Caco-2 (cell line): ENCODE data around the gene HP. TPM values are rescaled to one million over a fixed set of nuclear protein-coding genes. Genes with fewer than 3 reads are reported as not detected.

ENCODE experiments used
- BruUV-seq: library from RNA; stranded (reverse); fragments of 400-500 nt; replicated peaks from 2 replicates; lab custom pipeline; 2021; lab: Mats Ljungman, UMichigan
- CTCF ChIA-PET: fragments of 300-600 bp; sonication (Branson Sonifier 250); formaldehyde crosslinking; loops from one replicate; lab custom pipeline; 2022; ENCODE audit warnings: antibody characterized with exemption; lab: Charles Lee
- POLR2A ChIA-PET: fragments of 300-600 bp; sonication (Branson Sonifier 250); formaldehyde crosslinking; loops from one replicate; lab custom pipeline; 2022; ENCODE audit warnings: antibody characterized with exemption; lab: Charles Lee
- DNase-seq, 2 experiments: peaks; one replicate each; pipeline versions ENCODE4 v3.0.0 to v3.0.0-alpha.2; 2020 to 2022
- H3K27me3 ChIP-seq: replicated peaks from 2 replicates; pipeline ENCODE4 v1.6.0; 2011; ENCODE audit warnings: low read length; ENCODE audit not compliant: control insufficient read depth, insufficient read depth
- H3K36me3 ChIP-seq: 2 replicates; pipeline ENCODE4 v1.5.1; 2011; ENCODE audit warnings: low read length; ENCODE audit not compliant: control insufficient read depth, insufficient read depth
- H3K4me1 ChIP-seq: fragments of 250-450 bp; sonication (Bioruptor Pico); 2 replicates; pipeline ENCODE4 v1.5.1; 2020; ENCODE audit warnings: mild to moderate bottlenecking
- H3K4me3 ChIP-seq: 2 replicates; pipeline ENCODE4 v1.5.1; 2011; ENCODE audit warnings: low read depth, mild to moderate bottlenecking, control low read depth, low read length
- H3K9me3 ChIP-seq: fragments of 250-450 bp; sonication (Bioruptor Pico); 2 replicates; pipeline ENCODE4 v1.5.1; 2020; ENCODE audit warnings: mild to moderate bottlenecking, moderate library complexity
- H3K27ac Mint-ChIP-seq: one replicate; pipeline ENCODE4 v1.8.0; 2022; ENCODE audit warnings: mixed read lengths; ENCODE audit not compliant: unreplicated experiment
- H3K27me3 Mint-ChIP-seq: one replicate; pipeline ENCODE4 v1.8.0; 2022; ENCODE audit warnings: mixed read lengths; ENCODE audit not compliant: insufficient read depth, unreplicated experiment
- H3K36me3 Mint-ChIP-seq: one replicate; pipeline ENCODE4 v1.8.0; 2022; ENCODE audit warnings: mild to moderate bottlenecking, mixed read lengths; ENCODE audit not compliant: insufficient read depth, unreplicated experiment
- H3K4me1 Mint-ChIP-seq: one replicate; pipeline ENCODE4 v1.8.0; 2022; ENCODE audit warnings: low read depth, mixed read lengths; ENCODE audit not compliant: unreplicated experiment
- H3K4me3 Mint-ChIP-seq: one replicate; pipeline ENCODE4 v1.8.0; 2022; ENCODE audit warnings: mild to moderate bottlenecking, moderate library complexity, mixed read lengths; ENCODE audit not compliant: unreplicated experiment
- H3K9me3 Mint-ChIP-seq: one replicate; pipeline ENCODE4 v1.8.0; 2022; ENCODE audit warnings: mixed read lengths; ENCODE audit not compliant: unreplicated experiment
- intact Hi-C: fragments of 100-400 bp; cut with micrococcal nuclease; formaldehyde crosslinking; loops from one replicate; pipeline ENCODE4 v1.10.0; 2022; ENCODE audit not compliant: unreplicated experiment
- total RNA-seq: library from RNA; stranded (reverse); gene quantifications from 2 replicates; pipeline ENCODE4 v1.2.3, GENCODE V29; 2022
- TF ChIP-seq, protein P1 (sequence below), 2 experiments: fragments of 200-600 bp in 1 of 2; IDR thresholded peaks; 1 replicate in 1 of 2; 2 replicates in 1 of 2; pipeline versions ENCODE4 v1.5.1 to v1.8.0; 2011 to 2022; ENCODE audit warnings: antibody characterized with exemption in 1 of 2, control low read depth in 1 of 2, inconsistent platforms in 1 of 2, low read depth in 1 of 2, low read length in 1 of 2, mild to moderate bottlenecking in 1 of 2, moderate library complexity in 1 of 2; ENCODE audit not compliant: insufficient read depth in 1 of 2, severe bottlenecking in 1 of 2, unreplicated experiment in 1 of 2

The HP gene
- total RNA-seq, 1 experiment from 2014 or later = 0.61 TPM

- no peak for DNase-seq
- Histone ChIP-seq H3K36me3 (peaks cover 1% of the 10 kb centered on the region), H3K4me1 (no peaks in the 10 kb centered on the region), H3K27me3 (no peaks in the 10 kb centered on the region), H3K4me3 (no peak overlapping the region), H3K9me3 (no peaks in the 10 kb centered on the region)
- ChIA-PET CTCF (no interaction called here), POLR2A (no interaction called here)
- TF ChIP-seq, protein P1, sequence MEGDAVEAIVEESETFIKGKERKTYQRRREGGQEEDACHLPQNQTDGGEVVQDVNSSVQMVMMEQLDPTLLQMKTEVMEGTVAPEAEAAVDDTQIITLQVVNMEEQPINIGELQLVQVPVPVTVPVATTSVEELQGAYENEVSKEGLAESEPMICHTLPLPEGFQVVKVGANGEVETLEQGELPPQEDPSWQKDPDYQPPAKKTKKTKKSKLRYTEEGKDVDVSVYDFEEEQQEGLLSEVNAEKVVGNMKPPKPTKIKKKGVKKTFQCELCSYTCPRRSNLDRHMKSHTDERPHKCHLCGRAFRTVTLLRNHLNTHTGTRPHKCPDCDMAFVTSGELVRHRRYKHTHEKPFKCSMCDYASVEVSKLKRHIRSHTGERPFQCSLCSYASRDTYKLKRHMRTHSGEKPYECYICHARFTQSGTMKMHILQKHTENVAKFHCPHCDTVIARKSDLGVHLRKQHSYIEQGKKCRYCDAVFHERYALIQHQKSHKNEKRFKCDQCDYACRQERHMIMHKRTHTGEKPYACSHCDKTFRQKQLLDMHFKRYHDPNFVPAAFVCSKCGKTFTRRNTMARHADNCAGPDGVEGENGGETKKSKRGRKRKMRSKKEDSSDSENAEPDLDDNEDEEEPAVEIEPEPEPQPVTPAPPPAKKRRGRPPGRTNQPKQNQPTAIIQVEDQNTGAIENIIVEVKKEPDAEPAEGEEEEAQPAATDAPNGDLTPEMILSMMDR (IDR thresholded peaks at IDR 0.05; ENCODE audit: insufficient read depth in 1 of 2, low read depth in 1 of 2, low read length in 1 of 2, severe bottlenecking in 1 of 2, unreplicated experiment in 1 of 2) = no peak
- Mint-ChIP-seq H3K36me3 (peaks cover 17% of the 10 kb centered on the region), H3K27ac (no peak overlapping the region), H3K9me3 (no peaks in the 10 kb centered on the region), H3K27me3 (no peaks in the 10 kb centered on the region), H3K4me1 (peaks cover 6% of the 10 kb centered on the region), H3K4me3 (no peak overlapping the region)
- BruUV-seq = no TSS peak
- intact Hi-C loops = no loop called here
These were observed 40.3 kb upstream of the HP start for GRCh38 chr16:72013888-72014581.

GRCh38 chr16:72014675-72015074 is 39.6 kb upstream of the HP start:
- H3K4me3 ChIP-seq = no peak overlapping the region
- H3K27me3 Mint-ChIP-seq = no peaks in the 10 kb centered on the region
- H3K27ac Mint-ChIP-seq = no peak overlapping the region
- H3K4me1 ChIP-seq = no peaks in the 10 kb centered on the region
- no peak overlapping the region for H3K4me3 Mint-ChIP-seq
- peaks cover 1% of the 10 kb centered on the region for H3K36me3 ChIP-seq
- POLR2A ChIA-PET = no interaction called here
- TF ChIP-seq, protein P1 (IDR thresholded peaks at IDR 0.05; ENCODE audit: insufficient read depth in 1 of 2, low read depth in 1 of 2, low read length in 1 of 2, severe bottlenecking in 1 of 2, unreplicated experiment in 1 of 2) = no peak
- intact Hi-C loops = no loop called here
- DNase-seq = no peak
- no TSS peak for BruUV-seq
- H3K9me3 Mint-ChIP-seq = no peaks in the 10 kb centered on the region
- H3K27me3 ChIP-seq = no peaks in the 10 kb centered on the region
- CTCF ChIA-PET = no interaction called here
- no peaks in the 10 kb centered on the region for H3K9me3 ChIP-seq
- H3K4me1 Mint-ChIP-seq = peaks cover 6% of the 10 kb centered on the region
- H3K36me3 Mint-ChIP-seq = peaks cover 17% of the 10 kb centered on the region

DNA sequence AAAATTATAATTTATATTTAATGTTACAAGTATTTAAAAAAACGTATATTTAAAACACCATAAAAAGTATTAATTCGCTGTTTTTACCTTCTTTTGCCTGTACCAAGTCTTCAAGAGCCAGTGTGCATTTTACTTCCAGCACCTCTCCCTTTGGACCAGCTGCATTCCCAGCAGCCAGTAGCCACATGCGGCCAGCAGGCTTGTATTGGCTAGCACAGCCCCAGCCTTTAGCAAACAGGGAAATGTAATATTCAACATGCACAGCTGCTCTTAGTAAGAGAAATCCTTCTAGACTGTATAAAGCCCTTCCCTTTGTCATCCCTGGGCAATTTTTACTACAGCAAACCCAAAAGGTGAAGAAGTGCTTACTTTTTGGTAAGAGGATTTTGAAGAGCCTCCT is 39.2 kb upstream of the HP start:
- ChIA-PET CTCF (no interaction called here), POLR2A (no interaction called here)

More for the DNA sequence above, 39.2 kb upstream of the HP start:
- Mint-ChIP-seq H3K9me3 (no peaks in the 10 kb centered on the region), H3K27ac (no peak overlapping the region), H3K27me3 (no peaks in the 10 kb centered on the region), H3K36me3 (peaks cover 17% of the 10 kb centered on the region), H3K4me3 (no peak overlapping the region), H3K4me1 (peaks cover 3% of the 10 kb centered on the region)
- peaks cover 1% of the 10 kb centered on the region for H3K36me3 ChIP-seq
- no peaks in the 10 kb centered on the region for H3K27me3 ChIP-seq
- H3K4me3 ChIP-seq = no peak overlapping the region
- no peaks in the 10 kb centered on the region for H3K9me3 ChIP-seq
- H3K4me1 ChIP-seq = no peaks in the 10 kb centered on the region
- intact Hi-C loops = no loop called here
- BruUV-seq = no TSS peak
- DNase-seq = no peak
- TF ChIP-seq, protein P1 (IDR thresholded peaks at IDR 0.05; ENCODE audit: insufficient read depth in 1 of 2, low read depth in 1 of 2, low read length in 1 of 2, severe bottlenecking in 1 of 2, unreplicated experiment in 1 of 2) = no peak
